Adrenal gland (tissue), 5 donors: ENCODE measurements around the gene SLC25A1.

Source experiments
- POLR2A ChIP-seq, 2 donors: fragments of 450-650 bp; IDR thresholded peaks; one replicate each; pipeline ENCODE4 v1.6.1; 2017; ENCODE audit warnings: antibody characterized with exemption in 2 of 2, mild to moderate bottlenecking in 2 of 2, moderate library complexity in 1 of 2
- TF ChIP-seq, protein P1 (sequence below), 6 experiments: fragments of 450-650 bp in 4 of 6; fragments of 200-600 bp in 2 of 6; sonication (generic) in 1 of 6; IDR thresholded peaks; 1 replicate in 5 of 6; 2 replicates in 1 of 6; pipeline versions ENCODE4 v1.5.1 to v1.8.0; 2016 to 2021; ENCODE audit warnings: antibody characterized with exemption in 6 of 6, mild to moderate bottlenecking in 2 of 6, moderate library complexity in 1 of 6
- donor health status: DM: no; HTN: no; CAD: no.

DNA sequence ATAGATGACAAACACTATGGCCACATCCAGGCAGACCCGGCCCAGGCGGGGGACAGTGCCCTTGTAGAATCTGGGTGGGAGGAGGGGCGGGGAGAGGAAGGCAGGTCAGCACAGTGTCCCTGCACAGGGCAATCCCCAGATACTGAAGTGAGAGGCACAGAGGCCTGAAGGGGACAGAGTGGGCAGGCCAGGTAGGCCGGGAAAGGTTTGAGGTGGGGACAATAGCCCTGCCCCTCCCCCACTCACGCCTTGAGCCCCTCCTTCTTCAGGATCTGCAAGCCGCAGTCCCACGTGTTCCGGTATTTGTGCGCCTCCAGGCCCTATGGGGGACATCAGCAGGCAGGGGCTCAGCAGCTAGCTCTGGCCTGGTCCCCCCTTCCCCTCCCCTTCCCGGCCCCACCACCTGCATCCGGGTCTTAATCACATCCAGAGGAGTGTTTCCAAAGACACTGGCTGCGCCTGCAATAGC, 2.3 kb downstream of the SLC25A1 start:
- TF ChIP-seq, protein P1, sequence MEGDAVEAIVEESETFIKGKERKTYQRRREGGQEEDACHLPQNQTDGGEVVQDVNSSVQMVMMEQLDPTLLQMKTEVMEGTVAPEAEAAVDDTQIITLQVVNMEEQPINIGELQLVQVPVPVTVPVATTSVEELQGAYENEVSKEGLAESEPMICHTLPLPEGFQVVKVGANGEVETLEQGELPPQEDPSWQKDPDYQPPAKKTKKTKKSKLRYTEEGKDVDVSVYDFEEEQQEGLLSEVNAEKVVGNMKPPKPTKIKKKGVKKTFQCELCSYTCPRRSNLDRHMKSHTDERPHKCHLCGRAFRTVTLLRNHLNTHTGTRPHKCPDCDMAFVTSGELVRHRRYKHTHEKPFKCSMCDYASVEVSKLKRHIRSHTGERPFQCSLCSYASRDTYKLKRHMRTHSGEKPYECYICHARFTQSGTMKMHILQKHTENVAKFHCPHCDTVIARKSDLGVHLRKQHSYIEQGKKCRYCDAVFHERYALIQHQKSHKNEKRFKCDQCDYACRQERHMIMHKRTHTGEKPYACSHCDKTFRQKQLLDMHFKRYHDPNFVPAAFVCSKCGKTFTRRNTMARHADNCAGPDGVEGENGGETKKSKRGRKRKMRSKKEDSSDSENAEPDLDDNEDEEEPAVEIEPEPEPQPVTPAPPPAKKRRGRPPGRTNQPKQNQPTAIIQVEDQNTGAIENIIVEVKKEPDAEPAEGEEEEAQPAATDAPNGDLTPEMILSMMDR (IDR thresholded peaks at IDR 0.05), result no peak
- TF ChIP-seq POLR2A (IDR thresholded peaks at IDR 0.05), result no peak
